ENCODE results near the gene MAGI2. TPM values are rescaled to one million over a fixed set of nuclear protein-coding genes. Genes with fewer than 3 reads are reported as not detected.

MAGI2 gene
- total and polyA plus RNA-seq, 2 of the 13 experiments (the other 11 are each of a cell fraction or from before 2014, with no cell fraction given) = 1.5 to 3.8 TPM

DNA sequence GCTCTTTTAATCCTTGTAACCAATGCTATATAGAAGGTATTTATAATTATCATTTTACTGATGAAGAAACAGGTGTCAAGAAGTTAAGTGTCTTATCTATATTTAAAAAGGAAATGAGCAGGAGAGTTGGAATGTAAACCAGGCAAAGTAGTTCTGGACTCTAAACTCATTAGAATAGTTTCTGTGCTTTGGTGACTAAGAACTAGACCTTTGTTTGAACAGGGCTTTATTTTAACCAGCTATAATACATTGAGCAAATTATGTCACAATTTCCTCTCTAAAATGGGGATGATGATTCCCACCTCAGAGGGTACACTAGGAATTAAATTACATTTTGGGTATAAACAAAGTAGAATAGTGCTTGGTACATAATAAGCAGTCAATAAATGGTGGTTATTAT lies 236.0 kb downstream of the MAGI2 start (continued):
- TF ChIP-seq, protein P1, sequence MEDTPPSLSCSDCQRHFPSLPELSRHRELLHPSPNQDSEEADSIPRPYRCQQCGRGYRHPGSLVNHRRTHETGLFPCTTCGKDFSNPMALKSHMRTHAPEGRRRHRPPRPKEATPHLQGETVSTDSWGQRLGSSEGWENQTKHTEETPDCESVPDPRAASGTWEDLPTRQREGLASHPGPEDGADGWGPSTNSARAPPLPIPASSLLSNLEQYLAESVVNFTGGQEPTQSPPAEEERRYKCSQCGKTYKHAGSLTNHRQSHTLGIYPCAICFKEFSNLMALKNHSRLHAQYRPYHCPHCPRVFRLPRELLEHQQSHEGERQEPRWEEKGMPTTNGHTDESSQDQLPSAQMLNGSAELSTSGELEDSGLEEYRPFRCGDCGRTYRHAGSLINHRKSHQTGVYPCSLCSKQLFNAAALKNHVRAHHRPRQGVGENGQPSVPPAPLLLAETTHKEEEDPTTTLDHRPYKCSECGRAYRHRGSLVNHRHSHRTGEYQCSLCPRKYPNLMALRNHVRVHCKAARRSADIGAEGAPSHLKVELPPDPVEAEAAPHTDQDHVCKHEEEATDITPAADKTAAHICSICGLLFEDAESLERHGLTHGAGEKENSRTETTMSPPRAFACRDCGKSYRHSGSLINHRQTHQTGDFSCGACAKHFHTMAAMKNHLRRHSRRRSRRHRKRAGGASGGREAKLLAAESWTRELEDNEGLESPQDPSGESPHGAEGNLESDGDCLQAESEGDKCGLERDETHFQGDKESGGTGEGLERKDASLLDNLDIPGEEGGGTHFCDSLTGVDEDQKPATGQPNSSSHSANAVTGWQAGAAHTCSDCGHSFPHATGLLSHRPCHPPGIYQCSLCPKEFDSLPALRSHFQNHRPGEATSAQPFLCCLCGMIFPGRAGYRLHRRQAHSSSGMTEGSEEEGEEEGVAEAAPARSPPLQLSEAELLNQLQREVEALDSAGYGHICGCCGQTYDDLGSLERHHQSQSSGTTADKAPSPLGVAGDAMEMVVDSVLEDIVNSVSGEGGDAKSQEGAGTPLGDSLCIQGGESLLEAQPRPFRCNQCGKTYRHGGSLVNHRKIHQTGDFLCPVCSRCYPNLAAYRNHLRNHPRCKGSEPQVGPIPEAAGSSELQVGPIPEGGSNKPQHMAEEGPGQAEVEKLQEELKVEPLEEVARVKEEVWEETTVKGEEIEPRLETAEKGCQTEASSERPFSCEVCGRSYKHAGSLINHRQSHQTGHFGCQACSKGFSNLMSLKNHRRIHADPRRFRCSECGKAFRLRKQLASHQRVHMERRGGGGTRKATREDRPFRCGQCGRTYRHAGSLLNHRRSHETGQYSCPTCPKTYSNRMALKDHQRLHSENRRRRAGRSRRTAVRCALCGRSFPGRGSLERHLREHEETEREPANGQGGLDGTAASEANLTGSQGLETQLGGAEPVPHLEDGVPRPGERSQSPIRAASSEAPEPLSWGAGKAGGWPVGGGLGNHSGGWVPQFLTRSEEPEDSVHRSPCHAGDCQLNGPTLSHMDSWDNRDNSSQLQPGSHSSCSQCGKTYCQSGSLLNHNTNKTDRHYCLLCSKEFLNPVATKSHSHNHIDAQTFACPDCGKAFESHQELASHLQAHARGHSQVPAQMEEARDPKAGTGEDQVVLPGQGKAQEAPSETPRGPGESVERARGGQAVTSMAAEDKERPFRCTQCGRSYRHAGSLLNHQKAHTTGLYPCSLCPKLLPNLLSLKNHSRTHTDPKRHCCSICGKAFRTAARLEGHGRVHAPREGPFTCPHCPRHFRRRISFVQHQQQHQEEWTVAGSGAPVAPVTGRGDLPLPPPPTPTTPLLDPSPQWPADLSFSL (CRISPR knock-in tag; IDR thresholded peaks at IDR 0.05) = no peak
- TF ChIP-seq ZNF780A (CRISPR knock-in tag; IDR thresholded peaks at IDR 0.05) (no peak), ZNF580 (CRISPR knock-in tag; IDR thresholded peaks at IDR 0.05; ENCODE audit: borderline replicate concordance, low read depth) (no peak), BRF2 (CRISPR knock-in tag; IDR thresholded peaks at IDR 0.05) (no peak), NFATC3 (CRISPR knock-in tag; IDR thresholded peaks at IDR 0.05) (no peak), ZHX1 (CRISPR knock-in tag; IDR thresholded peaks at IDR 0.05; ENCODE audit: low read depth) (no peak), ZNF652 (CRISPR knock-in tag; IDR thresholded peaks at IDR 0.05; ENCODE audit: borderline replicate concordance, low read depth) (no peak), STAT5B (CRISPR knock-in tag; IDR thresholded peaks at IDR 0.05) (no peak), MXD1 (CRISPR knock-in tag; IDR thresholded peaks at IDR 0.05) (no peak), ZNF260 (CRISPR knock-in tag; IDR thresholded peaks at IDR 0.05; ENCODE audit: borderline replicate concordance, low read depth) (no peak), HDAC2 (CRISPR knock-in tag; IDR thresholded peaks at IDR 0.05) (no peak), SRSF4 (IDR thresholded peaks at IDR 0.05; ENCODE audit: low read depth, low read length, poor library complexity, severe bottlenecking) (no peak), SYNCRIP (IDR thresholded peaks at IDR 0.05; ENCODE audit: insufficient read depth, low read depth, low read length) (no peak), SETDB1 (CRISPR knock-in tag; IDR thresholded peaks at IDR 0.05; ENCODE audit: borderline replicate concordance) (no peak), KDM3A (CRISPR knock-in tag; IDR thresholded peaks at IDR 0.05; ENCODE audit: low read depth) (no peak), TOPORS (CRISPR knock-in tag; IDR thresholded peaks at IDR 0.05) (no peak), ZSCAN31 (CRISPR knock-in tag; IDR thresholded peaks at IDR 0.05; ENCODE audit: low read depth) (no peak), ZNF430 (CRISPR knock-in tag; IDR thresholded peaks at IDR 0.05) (no peak), CREB1 (IDR thresholded peaks at IDR 0.05) (no peak), CREB1 (CRISPR knock-in tag; IDR thresholded peaks at IDR 0.05) (no peak)
